ENCODE data around the gene TNFAIP2. TPM values are rescaled to one million over a fixed set of nuclear protein-coding genes. Genes with fewer than 3 reads are reported as not detected.

Gene TNFAIP2
- total RNA-seq, 2 experiments from 2014 or later, result 0.50 to 0.56 TPM

GRCh38 chr14:103104389-103104653 lies 18.9 kb upstream of the TNFAIP2 start:
- H3K27ac Mint-ChIP-seq, result no peak overlapping the region
- H3K4me1 Mint-ChIP-seq (ENCODE audit: low read depth), result peaks cover 7% of the 10 kb centered on the region
- POLR2A ChIA-PET, result interaction anchor here (1.0 kb wide), 1 partner anchor 187 kb away, joined by 3 read pairs; no protein-coding TSS in a partner anchor
- H3K4me3 Mint-ChIP-seq, result no peak overlapping the region
- H3K9me3 Mint-ChIP-seq, result no peaks in the 10 kb centered on the region
- H3K27me3 Mint-ChIP-seq, result peaks cover 28% of the 10 kb centered on the region
- intact Hi-C loops (cut with micrococcal nuclease), result no loop called here
- H3K36me3 Mint-ChIP-seq, result no peaks in the 10 kb centered on the region
- CTCF ChIA-PET, result interaction anchor here (0.6 to 3.8 kb wide), 56 partner anchors 9 to 458 kb away, joined by 3 to 101 read pairs (median 5); partner anchors contain the start of gene EXOC3L4
- no peak for DNase-seq

DNA sequence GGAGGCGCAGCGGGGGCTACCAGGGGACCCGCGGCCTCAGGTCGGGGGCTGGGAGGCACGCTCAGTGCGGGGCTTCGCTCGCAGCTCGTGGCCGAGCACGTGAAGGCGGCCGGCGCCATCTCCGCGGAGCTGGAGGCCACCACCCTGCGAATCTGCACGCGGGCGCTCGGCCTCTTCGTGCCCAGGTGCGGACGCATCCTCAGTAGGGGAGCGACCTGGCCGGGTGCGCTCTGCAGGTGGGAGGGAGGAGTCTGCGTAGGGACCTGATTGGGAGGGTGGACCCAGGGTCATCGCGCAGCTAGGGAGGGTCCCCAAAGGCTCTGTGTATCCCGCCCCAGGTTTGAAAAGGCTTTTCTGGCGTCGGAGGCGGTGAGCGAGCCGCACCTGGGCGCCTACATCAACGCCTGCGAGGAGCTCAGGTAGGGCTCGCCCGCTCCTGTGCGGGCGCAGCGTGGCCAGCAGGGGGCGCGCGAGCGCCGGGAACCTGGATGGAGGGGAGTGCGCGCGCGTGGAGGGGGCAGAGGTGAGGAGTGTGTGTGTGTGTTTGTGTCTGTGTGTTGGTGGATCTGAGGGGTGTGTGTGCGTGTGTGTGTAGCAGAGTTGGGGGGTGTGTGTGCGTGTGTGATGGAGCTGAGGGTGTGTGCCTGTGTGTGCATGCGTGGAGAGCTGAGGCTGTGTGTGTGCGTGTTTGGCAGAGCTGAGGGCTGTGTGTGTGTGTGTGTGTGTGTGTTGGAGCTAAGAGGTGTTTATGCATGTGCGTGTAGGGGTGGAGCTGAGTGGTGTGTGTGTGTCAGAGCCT lies 18.4 kb upstream of the TNFAIP2 start:
- Mint-ChIP-seq H3K9me3 (no peaks in the 10 kb centered on the region), H3K4me3 (no peak overlapping the region), H3K4me1 (ENCODE audit: low read depth) (peaks cover 7% of the 10 kb centered on the region), H3K27ac (no peak overlapping the region), H3K27me3 (peaks cover 28% of the 10 kb centered on the region), H3K36me3 (no peaks in the 10 kb centered on the region)
- POLR2A ChIA-PET, result interaction anchor here (0.5 to 1.0 kb wide), 2 partner anchors 67 to 186 kb away, joined by 3 to 6 read pairs; no protein-coding TSS in a partner anchor
- CTCF ChIA-PET, result interaction anchor here (0.6 to 3.8 kb wide), 62 partner anchors 8 to 653 kb away, joined by 3 to 101 read pairs (median 4); partner anchors contain the start of gene EXOC3L4
- intact Hi-C loops (cut with micrococcal nuclease), result loop anchor here (1.0 to 5.0 kb wide), 2 partner anchors 82 to 187 kb away; no protein-coding TSS in a partner anchor
- DNase-seq, result peak; percentile 74

- ChIA-PET CTCF (interaction anchor here (0.6 to 3.8 kb wide), 38 partner anchors 10 to 654 kb away, joined by 3 to 101 read pairs (median 6); partner anchors contain the start of gene EXOC3L4), POLR2A (interaction anchor here (0.5 kb wide), 1 partner anchor 68 kb away, joined by 6 read pairs; no protein-coding TSS in a partner anchor)
- peak; percentile 35 for DNase-seq
- intact Hi-C loops (cut with micrococcal nuclease), result loop anchor here (1.0 to 5.0 kb wide), 2 partner anchors 82 to 187 kb away; no protein-coding TSS in a partner anchor
- Mint-ChIP-seq H3K27me3 (peaks cover 29% of the 10 kb centered on the region), H3K9me3 (no peaks in the 10 kb centered on the region), H3K36me3 (no peaks in the 10 kb centered on the region), H3K27ac (no peak overlapping the region), H3K4me1 (ENCODE audit: low read depth) (peaks cover 7% of the 10 kb centered on the region), H3K4me3 (no peak overlapping the region)
Observed at GRCh38 chr14:103105580-103106150, 17.6 kb upstream of the TNFAIP2 start.

DNA sequence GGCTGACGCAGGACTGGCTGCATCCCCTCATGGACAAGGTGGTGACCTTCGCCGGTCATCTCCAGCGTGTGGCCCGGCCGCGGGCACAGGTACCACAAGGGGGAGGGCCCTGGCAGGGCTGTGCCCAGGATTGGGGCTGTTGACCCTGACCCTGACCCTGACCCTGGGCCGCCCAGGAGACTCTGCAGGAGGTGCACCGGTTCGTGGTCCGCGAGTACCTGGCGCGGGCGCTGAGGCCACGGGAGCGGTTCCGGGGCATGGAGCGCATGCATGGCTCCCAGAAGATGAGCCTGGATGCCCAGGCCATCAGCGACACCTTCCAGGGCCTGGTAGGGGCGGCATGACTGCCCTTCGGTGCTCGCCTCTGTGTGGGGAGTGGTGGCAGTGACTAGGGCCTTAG lies 15.8 kb upstream of the TNFAIP2 start:
- intact Hi-C loops (cut with micrococcal nuclease), result loop anchor here (5.0 kb wide), 1 partner anchor 80 kb away; no protein-coding TSS in a partner anchor
- H3K27ac Mint-ChIP-seq, result no peak overlapping the region
- peaks cover 7% of the 10 kb centered on the region for H3K4me1 Mint-ChIP-seq (ENCODE audit: low read depth)
- POLR2A ChIA-PET, result no interaction called here
- no peak overlapping the region for H3K4me3 Mint-ChIP-seq
- no peaks in the 10 kb centered on the region for H3K9me3 Mint-ChIP-seq
- DNase-seq, result no peak
- CTCF ChIA-PET, result interaction anchor here (3.5 to 3.7 kb wide), 2 partner anchors 182 to 412 kb away, joined by 24 to 101 read pairs; no protein-coding TSS in a partner anchor
- no peaks in the 10 kb centered on the region for H3K36me3 Mint-ChIP-seq
- peaks cover 24% of the 10 kb centered on the region for H3K27me3 Mint-ChIP-seq

DNA sequence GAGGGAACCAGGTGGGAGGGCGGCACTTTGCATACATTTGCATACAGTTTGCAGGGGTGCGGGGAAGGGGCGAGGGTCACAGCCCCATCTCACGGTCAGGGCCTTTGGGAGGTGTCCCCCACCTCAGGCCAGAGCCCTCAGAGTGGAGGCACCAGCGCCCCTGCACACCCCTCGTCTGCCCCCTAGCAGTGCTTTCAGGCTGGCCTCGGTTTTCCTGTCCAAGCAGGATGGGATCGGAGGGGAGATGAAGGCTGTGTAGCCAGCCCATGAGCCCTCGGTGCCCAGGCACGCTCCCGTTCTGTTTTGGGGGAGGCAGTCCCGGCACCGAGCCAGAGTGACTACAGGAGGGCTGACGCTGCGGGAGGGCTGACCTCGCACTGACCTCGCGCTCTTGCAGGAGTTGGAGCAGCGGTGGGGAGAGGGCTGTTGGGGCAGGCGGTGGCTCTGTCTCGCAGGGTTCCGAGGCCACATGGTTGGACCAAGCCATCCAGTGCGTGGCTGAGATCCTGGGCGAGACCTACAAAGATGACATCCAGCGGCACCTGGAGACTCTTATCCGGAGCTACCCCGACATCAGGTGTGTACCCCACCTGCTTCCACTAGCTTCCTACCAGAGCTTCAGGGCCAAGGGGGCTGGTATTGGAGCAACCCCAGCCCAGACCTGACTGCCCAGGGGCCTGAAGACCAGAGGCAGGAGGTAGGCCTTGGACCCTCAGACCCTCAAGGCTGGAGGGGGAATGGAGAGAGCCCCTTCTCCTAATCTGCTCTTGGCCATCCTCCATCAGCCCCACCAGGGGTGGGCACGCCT lies 15.1 kb upstream of the TNFAIP2 start:
- Mint-ChIP-seq H3K4me3 (no peak overlapping the region), H3K36me3 (no peaks in the 10 kb centered on the region), H3K27me3 (peaks cover 24% of the 10 kb centered on the region), H3K27ac (no peak overlapping the region), H3K9me3 (no peaks in the 10 kb centered on the region), H3K4me1 (ENCODE audit: low read depth) (peaks cover 7% of the 10 kb centered on the region)
- intact Hi-C loops (cut with micrococcal nuclease), result loop anchor here (5.0 kb wide), 1 partner anchor 79 kb away; no protein-coding TSS in a partner anchor
- DNase-seq, result no peak
- POLR2A ChIA-PET, result no interaction called here
- CTCF ChIA-PET, result no interaction called here

DNA sequence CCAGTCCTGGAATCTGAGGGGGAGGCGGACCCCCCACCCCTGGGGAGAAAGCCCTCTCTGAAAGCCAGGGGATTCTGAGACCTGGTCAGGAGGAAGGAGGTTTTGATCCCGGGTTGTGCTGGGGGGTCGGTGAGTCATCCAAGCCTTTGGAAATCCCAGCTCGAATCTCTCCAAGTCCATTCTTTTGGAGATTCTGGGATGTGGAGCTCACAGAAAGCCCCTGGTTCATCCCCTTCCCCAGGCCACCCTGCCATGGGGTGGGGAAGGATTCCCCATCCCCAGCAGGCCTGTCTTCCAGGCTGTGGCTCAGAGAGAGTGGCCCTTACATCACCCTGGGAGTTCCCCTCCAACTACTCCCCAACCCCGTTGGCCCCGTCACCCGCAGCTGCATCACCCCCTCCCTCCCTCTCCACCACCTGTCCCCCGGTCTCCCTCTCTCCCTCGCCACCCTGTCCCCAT lies 14.5 kb upstream of the TNFAIP2 start:
- peak; percentile 60 for DNase-seq
- Mint-ChIP-seq H3K4me3 (no peak overlapping the region), H3K27ac (no peak overlapping the region), H3K27me3 (peaks cover 19% of the 10 kb centered on the region), H3K36me3 (no peaks in the 10 kb centered on the region), H3K9me3 (no peaks in the 10 kb centered on the region), H3K4me1 (ENCODE audit: low read depth) (peaks cover 5% of the 10 kb centered on the region)
- POLR2A ChIA-PET, result no interaction called here
- intact Hi-C loops (cut with micrococcal nuclease), result loop anchor here (5.0 kb wide), 1 partner anchor 79 kb away; no protein-coding TSS in a partner anchor
- CTCF ChIA-PET, result no interaction called here

GRCh38 chr14:103109535-103110441 lies 13.5 kb upstream of the TNFAIP2 start:
- H3K27me3 Mint-ChIP-seq, result peaks cover 14% of the 10 kb centered on the region
- H3K27ac Mint-ChIP-seq, result no peak overlapping the region
- ChIA-PET POLR2A (no interaction called here), CTCF (no interaction called here)
- no peaks in the 10 kb centered on the region for H3K9me3 Mint-ChIP-seq
- H3K4me1 Mint-ChIP-seq (ENCODE audit: low read depth), result peaks cover 5% of the 10 kb centered on the region
- intact Hi-C loops (cut with micrococcal nuclease), result loop anchor here (5.0 kb wide), 1 partner anchor 78 kb away; no protein-coding TSS in a partner anchor
- DNase-seq, result no peak
- no peak overlapping the region for H3K4me3 Mint-ChIP-seq
- H3K36me3 Mint-ChIP-seq, result no peaks in the 10 kb centered on the region

GRCh38 chr14:103110681-103111231 lies 12.5 kb upstream of the TNFAIP2 start:
- ChIA-PET CTCF (no interaction called here), POLR2A (no interaction called here)
- H3K4me3 Mint-ChIP-seq, result no peak overlapping the region
- no peak overlapping the region for H3K27ac Mint-ChIP-seq
- intact Hi-C loops (cut with micrococcal nuclease), result no loop called here
- H3K9me3 Mint-ChIP-seq, result no peaks in the 10 kb centered on the region
- peaks cover 3% of the 10 kb centered on the region for H3K4me1 Mint-ChIP-seq (ENCODE audit: low read depth)
- DNase-seq, result no peak
- H3K36me3 Mint-ChIP-seq, result no peaks in the 10 kb centered on the region
- peaks cover 6% of the 10 kb centered on the region for H3K27me3 Mint-ChIP-seq

DNA sequence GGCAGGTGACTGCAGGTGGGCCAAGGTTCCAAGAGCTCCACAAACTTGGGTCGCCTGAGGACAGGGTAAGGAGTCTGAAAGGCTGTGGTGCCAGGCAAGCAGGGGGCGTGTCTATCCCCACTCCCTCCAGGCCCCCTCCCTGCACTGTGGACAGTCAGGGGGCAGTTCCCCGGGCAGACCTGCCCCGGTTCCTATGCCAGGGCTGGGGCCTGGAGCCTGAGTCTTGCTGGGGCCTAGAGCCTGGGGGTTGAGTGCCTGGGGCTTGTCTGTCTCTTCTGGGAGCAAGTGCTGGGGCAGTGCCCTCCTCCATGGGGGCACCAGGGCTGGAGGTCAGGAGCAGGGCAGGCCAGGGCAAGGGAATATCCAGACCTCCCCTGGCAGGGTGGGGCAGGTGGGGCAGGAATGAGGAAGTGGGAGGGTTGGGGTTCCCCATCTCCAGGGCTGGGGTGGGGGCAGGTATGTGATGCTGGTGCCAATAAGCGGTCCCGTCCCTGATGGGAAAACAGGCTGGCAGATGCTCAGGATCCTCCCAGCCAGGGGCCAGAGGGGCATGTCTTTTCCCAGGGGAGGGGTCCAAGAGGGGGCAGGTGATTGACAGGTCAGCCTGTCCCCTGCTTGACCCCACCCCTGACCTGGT lies 11.9 kb upstream of the TNFAIP2 start:
- no peaks in the 10 kb centered on the region for H3K36me3 Mint-ChIP-seq
- POLR2A ChIA-PET, result no interaction called here

DNA sequence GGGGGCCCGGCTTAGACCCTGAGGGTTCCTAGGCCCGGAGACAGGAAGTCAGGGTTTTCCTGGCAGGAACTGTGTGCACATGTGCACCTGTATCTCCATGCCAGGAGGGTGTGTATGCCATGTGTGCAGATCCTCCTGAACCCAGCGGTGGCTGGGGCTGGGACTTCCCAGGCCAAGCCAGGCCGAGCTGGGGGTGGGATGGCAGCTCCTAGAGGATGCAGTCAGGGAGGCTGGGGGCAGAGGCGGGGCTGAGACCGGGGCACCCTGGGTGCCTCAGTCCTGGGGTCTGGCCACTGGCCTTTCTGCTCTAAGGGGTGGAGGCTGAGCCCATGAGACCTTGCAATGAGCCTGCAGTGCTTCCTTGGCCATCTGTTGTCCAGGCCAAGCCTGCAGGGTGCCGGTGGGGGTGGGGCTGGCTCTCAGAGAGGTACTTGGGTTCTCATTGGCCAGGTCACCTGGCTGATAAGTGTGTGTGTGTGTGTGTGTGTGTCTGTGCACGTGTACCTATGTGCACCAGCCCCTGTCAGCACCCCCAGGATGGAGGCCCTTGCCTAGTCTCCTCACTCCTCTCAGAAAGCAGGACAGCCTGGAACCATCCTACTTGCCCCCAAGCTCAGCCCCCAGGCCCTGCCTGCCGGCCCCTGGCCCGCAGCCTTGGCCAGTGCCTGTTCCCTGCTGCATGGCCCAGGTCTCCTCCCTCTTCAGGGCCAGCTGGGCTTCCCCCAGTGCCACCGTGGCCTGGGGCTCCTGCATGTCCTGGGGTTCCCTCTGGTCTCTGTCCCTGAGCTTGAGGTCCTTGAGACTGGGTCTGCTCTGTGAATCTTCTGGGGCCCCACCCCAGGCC lies 10.6 kb upstream of the TNFAIP2 start:
- Mint-ChIP-seq H3K4me1 (ENCODE audit: low read depth) (peaks cover 3% of the 10 kb centered on the region), H3K27me3 (peaks cover 5% of the 10 kb centered on the region), H3K36me3 (no peaks in the 10 kb centered on the region), H3K9me3 (no peaks in the 10 kb centered on the region), H3K4me3 (no peak overlapping the region), H3K27ac (no peak overlapping the region)
- intact Hi-C loops (cut with micrococcal nuclease), result no loop called here
- no peak for DNase-seq
- ChIA-PET CTCF (interaction anchor here (0.8 to 1.0 kb wide), 2 partner anchors 8 to 38 kb away, joined by 3 read pairs; no protein-coding TSS in a partner anchor), POLR2A (no interaction called here)

More for the DNA sequence above, 11.9 kb upstream of the TNFAIP2 start:
- intact Hi-C loops (cut with micrococcal nuclease), result no loop called here
- no peak overlapping the region for H3K27ac Mint-ChIP-seq
- H3K27me3 Mint-ChIP-seq, result peaks cover 5% of the 10 kb centered on the region
- CTCF ChIA-PET, result no interaction called here
- peaks cover 3% of the 10 kb centered on the region for H3K4me1 Mint-ChIP-seq (ENCODE audit: low read depth)
- DNase-seq, result no peak
- no peak overlapping the region for H3K4me3 Mint-ChIP-seq
- no peaks in the 10 kb centered on the region for H3K9me3 Mint-ChIP-seq
